IPS-15b (cell line): Measurements from ENCODE around the gene TAS1R3.

Experiments used
- H3K27me3 ChIP-seq: one replicate; pipeline ENCODE4 v1.6.1; 2013; ENCODE audit warnings: low read length; ENCODE audit not compliant: control insufficient read depth, insufficient read depth
- H3K36me3 ChIP-seq: one replicate; pipeline ENCODE4 v1.6.1; 2013; ENCODE audit warnings: low read length; ENCODE audit not compliant: control insufficient read depth, insufficient read depth
- H3K4me1 ChIP-seq: one replicate; pipeline ENCODE4 v1.6.1; 2013; ENCODE audit warnings: mild to moderate bottlenecking, low read length; ENCODE audit not compliant: control insufficient read depth, insufficient read depth
- H3K4me3 ChIP-seq: one replicate; pipeline ENCODE4 v1.5.1; 2013; ENCODE audit warnings: low read depth, low read length
- H3K9ac ChIP-seq: one replicate; pipeline ENCODE4 v1.6.1; 2013; ENCODE audit warnings: low read depth, mild to moderate bottlenecking, low read length
- H3K9me3 ChIP-seq: one replicate; pipeline ENCODE4 v1.6.1; 2013; ENCODE audit warnings: mild to moderate bottlenecking, low read length; ENCODE audit not compliant: control insufficient read depth, insufficient read depth

The TAS1R3 gene

GRCh38 chr1:1357871-1358432 is 26.9 kb downstream of the TAS1R3 start:
- Histone ChIP-seq H3K4me1 (peaks cover 5% of the 10 kb centered on the region), H3K4me3 (peak overlapping the region; percentile 37), H3K9ac (peak overlapping the region; percentile 5), H3K36me3 (no peaks in the 10 kb centered on the region), H3K9me3 (no peaks in the 10 kb centered on the region), H3K27me3 (peaks cover 2% of the 10 kb centered on the region)

DNA sequence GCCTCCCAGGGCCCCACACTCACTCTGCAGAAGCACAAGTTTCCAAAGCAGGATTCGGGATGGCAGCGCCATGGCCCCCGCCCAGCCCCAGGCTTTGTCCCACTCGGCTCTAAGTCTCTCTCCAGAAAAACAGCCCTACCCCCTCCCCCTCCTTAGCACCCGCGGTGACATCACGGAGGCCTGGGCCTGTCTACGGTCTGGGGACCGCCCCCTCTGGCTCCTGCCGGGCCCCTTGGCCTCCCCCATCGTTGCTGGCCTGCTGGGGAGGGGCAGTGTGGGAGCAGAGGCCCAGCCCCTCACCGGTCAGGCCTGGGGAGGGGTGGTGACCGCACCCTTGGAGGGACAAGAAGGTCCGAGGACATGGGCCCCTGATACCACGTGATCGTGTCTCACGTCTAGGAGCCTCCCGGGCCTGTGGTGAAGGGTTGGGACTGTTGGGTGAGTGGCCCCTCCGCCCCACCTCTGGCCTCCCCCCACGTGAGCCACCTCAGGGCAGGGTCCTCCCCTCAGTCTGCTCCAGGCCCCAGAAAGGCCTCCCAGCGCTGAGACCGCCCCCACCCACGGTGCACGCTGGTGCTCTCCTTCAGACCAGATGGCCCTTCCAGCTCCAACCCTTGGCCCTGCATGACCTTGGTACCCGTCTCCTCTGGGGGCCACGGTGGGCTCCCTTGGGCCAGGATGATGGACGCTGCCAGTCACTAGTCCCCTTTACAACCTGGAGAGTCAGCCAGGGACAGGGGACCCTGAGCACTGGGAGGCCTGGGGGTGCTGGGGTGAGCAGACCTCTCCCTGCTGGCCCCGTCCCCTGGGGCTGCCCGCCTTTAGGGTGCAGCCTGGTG is 27.6 kb downstream of the TAS1R3 start, which contains the start of gene MXRA8:
TSS of gene MXRA8 (minus strand) at position 123 of the 839 bp plus-strand sequence. CDS start at position 72, 51 bp downstream.
- Histone ChIP-seq H3K36me3 (no peaks in the 10 kb centered on the region), H3K4me3 (peak within 1 kb of the TSS; percentile 37), H3K9me3 (no peaks in the 10 kb centered on the region), H3K4me1 (peaks cover 5% of the 10 kb centered on the region), H3K27me3 (peaks cover 2% of the 10 kb centered on the region), H3K9ac (peak within 1 kb of the TSS; percentile 37)

DNA sequence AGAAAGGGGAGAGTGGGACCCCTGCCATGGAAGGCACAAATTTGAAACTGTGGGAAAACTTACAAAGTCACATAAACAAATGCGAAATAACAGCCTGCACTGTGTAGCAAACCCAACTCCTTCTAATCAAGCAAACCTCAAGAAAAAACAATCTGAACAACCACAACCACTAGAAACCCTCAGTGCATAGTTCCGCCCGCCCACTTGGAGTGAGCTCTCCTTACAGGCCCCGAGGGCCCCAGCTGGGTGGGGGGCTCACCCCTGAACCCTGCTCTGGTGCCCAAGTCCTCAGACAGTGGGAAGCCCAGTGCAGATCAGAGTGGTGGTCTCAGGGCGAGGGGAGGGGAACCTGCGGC is 28.2 kb downstream of the TAS1R3 start:
- H3K4me1 ChIP-seq: peaks cover 5% of the 10 kb centered on the region
- no peak overlapping the region for H3K4me3 ChIP-seq
- H3K36me3 ChIP-seq: no peaks in the 10 kb centered on the region
- H3K9ac ChIP-seq: peak overlapping the region; percentile 37
- peaks cover 2% of the 10 kb centered on the region for H3K27me3 ChIP-seq
- no peaks in the 10 kb centered on the region for H3K9me3 ChIP-seq

- H3K27me3 ChIP-seq: no peaks in the 10 kb centered on the region
- peaks cover 5% of the 10 kb centered on the region for H3K4me1 ChIP-seq
- H3K4me3 ChIP-seq: no peak overlapping the region
- H3K9me3 ChIP-seq: no peaks in the 10 kb centered on the region
- H3K9ac ChIP-seq: no peak overlapping the region
- H3K36me3 ChIP-seq: no peaks in the 10 kb centered on the region
Observed at GRCh38 chr1:1359664-1360468, 28.8 kb downstream of the TAS1R3 start.

GRCh38 chr1:1360506-1361169 is 29.6 kb downstream of the TAS1R3 start:
- Histone ChIP-seq H3K27me3 (no peaks in the 10 kb centered on the region), H3K4me1 (peaks cover 5% of the 10 kb centered on the region), H3K36me3 (no peaks in the 10 kb centered on the region), H3K9me3 (no peaks in the 10 kb centered on the region), H3K4me3 (no peak overlapping the region), H3K9ac (no peak overlapping the region)

DNA sequence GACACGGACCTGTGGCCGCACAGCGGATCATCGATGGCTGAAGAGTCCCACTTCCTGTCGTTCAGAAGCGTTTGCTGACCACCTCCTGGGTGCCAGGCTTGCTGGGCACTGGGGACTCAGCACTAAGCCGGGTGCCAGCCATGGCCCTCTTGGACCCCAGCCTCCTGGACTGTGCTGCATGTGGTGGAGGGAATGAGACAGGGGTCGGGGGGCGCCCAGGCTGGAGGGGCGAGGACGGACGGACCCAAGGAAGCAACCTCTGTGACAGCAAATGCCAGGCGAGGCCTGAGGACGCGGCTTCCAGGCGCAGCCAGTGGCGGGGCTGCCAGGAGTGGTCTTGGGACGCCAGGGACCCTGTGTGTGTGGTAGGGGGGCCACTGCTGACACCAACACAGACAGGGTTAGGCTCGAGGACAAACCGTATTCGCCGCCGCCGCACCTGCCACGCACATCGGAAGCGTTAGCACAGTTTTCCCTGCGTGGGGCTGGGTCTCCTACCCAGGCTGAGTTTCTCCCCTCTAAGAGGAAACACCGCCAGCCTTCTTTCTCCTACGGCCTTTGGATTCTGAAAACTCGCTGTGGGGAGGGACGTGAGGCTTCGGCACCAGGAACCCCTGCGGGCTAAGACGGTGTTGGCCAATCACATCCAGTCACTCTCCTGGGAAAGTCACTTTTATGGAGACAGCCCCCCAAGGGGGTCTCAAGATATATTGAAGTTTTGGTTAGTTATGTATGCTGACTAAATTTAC is 30.3 kb downstream of the TAS1R3 start:
- no peak overlapping the region for H3K9ac ChIP-seq
- peaks cover 5% of the 10 kb centered on the region for H3K4me1 ChIP-seq
- H3K36me3 ChIP-seq: no peaks in the 10 kb centered on the region
- no peaks in the 10 kb centered on the region for H3K27me3 ChIP-seq
- H3K9me3 ChIP-seq: peaks cover 5% of the 10 kb centered on the region
- no peak overlapping the region for H3K4me3 ChIP-seq

DNA sequence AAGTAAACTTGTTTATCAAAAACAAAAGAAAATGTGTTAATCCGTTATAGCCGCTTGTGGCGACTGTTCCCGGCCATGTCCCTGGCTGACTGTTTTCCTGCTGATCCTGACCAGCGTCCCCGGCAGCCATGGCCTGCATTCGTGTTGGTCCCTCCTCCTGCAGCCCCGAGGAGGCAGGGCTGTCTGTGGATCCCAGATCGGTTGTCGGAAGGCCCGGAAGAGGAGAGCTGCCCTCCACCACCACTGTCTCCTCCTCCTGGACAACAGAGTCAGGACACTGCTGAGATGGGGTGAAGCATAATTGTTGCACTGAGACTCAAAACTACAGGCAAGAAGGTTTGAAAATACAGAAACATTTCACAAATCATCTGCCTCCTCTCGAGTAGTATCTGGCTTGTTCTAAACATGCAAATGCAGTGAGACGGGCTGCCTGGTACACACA is 30.9 kb downstream of the TAS1R3 start:
- H3K9me3 ChIP-seq: peaks cover 11% of the 10 kb centered on the region
- peaks cover 5% of the 10 kb centered on the region for H3K4me1 ChIP-seq
- no peak overlapping the region for H3K4me3 ChIP-seq
- H3K27me3 ChIP-seq: no peaks in the 10 kb centered on the region
- no peak overlapping the region for H3K9ac ChIP-seq
- H3K36me3 ChIP-seq: no peaks in the 10 kb centered on the region

DNA sequence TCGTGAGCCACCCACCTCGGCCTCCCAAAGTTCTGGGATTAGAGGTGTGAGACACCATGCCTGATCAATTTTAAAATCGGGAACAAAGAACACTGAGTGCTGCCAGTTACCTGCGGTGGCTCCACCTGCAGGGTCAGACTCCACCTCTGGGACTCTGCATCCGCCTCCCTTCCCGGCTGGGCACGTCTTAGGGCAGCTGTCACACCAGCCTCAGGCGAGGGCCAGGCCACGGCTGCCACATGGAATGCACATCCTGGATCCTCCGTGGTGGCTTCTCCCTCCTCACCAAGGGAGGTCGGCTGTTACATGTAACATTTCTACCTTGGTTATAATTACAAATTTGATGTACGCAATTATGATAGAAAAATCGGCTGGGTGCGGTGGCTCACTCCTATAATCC is 33.2 kb downstream of the TAS1R3 start:
- Histone ChIP-seq H3K36me3 (no peaks in the 10 kb centered on the region), H3K9me3 (peaks cover 15% of the 10 kb centered on the region), H3K27me3 (no peaks in the 10 kb centered on the region), H3K4me1 (peaks cover 2% of the 10 kb centered on the region), H3K9ac (no peak overlapping the region), H3K4me3 (no peak overlapping the region)

GRCh38 chr1:1365875-1366698 is 35.0 kb downstream of the TAS1R3 start:
- Histone ChIP-seq H3K4me1 (peaks cover 2% of the 10 kb centered on the region), H3K9me3 (peaks cover 15% of the 10 kb centered on the region), H3K27me3 (no peaks in the 10 kb centered on the region), H3K36me3 (no peaks in the 10 kb centered on the region), H3K9ac (no peak overlapping the region), H3K4me3 (no peak overlapping the region)

- H3K4me3 ChIP-seq: no peak overlapping the region
- no peaks in the 10 kb centered on the region for H3K36me3 ChIP-seq
- H3K27me3 ChIP-seq: no peaks in the 10 kb centered on the region
- H3K9me3 ChIP-seq: peaks cover 15% of the 10 kb centered on the region
- H3K4me1 ChIP-seq: peaks cover 2% of the 10 kb centered on the region
- no peak overlapping the region for H3K9ac ChIP-seq
Observed at GRCh38 chr1:1366699-1367066, 35.6 kb downstream of the TAS1R3 start.
